Subcutaneous abdominal adipose tissue (tissue), 5 donors: Measurements from ENCODE around the gene ST8SIA2.

Experiments used
- H3K27ac ChIP-seq: one replicate; pipeline ENCODE4 v1.7.0; 2013; ENCODE audit warnings: low read depth, mild to moderate bottlenecking, inconsistent platforms, low read length, moderate library complexity
- H3K27me3 ChIP-seq, 5 donors: one replicate each; pipeline ENCODE4 v1.7.0; 2013; ENCODE audit warnings: low read length in 5 of 5, inconsistent platforms in 1 of 5; ENCODE audit not compliant: control insufficient read depth in 5 of 5, insufficient read depth in 4 of 5
- H3K36me3 ChIP-seq, 5 donors: one replicate each; pipeline ENCODE4 v1.7.0; 2013; ENCODE audit warnings: low read length in 5 of 5; ENCODE audit not compliant: control insufficient read depth in 5 of 5, insufficient read depth in 5 of 5
- H3K4me1 ChIP-seq, 5 donors: one replicate each; pipeline ENCODE4 v1.7.0; 2013; ENCODE audit warnings: low read length in 5 of 5, mild to moderate bottlenecking in 3 of 5, moderate library complexity in 1 of 5; ENCODE audit not compliant: control insufficient read depth in 5 of 5, insufficient read depth in 5 of 5
- H3K4me3 ChIP-seq, 5 donors: one replicate each; pipeline ENCODE4 v1.7.0; 2013; ENCODE audit warnings: low read length in 5 of 5, low read depth in 1 of 5
- H3K9ac ChIP-seq, 5 donors: one replicate each; pipeline ENCODE4 v1.7.0; 2013; ENCODE audit warnings: low read length in 5 of 5, mild to moderate bottlenecking in 4 of 5, moderate library complexity in 3 of 5
- H3K9me3 ChIP-seq, 5 donors: one replicate each; pipeline ENCODE4 v1.7.0; 2013; ENCODE audit warnings: low read length in 5 of 5; ENCODE audit not compliant: control insufficient read depth in 5 of 5
- donor health status: healthy.
- donor health status: healthy.
- donor health status: healthy.
- donor health status: healthy.
- donor health status: healthy.

The ST8SIA2 gene

GRCh38 chr15:92409006-92409405 is 15.3 kb downstream of the ST8SIA2 start:
- peaks cover 0 to 3% (median 0%) of the 10 kb centered on the region in 5 donors for H3K4me1 ChIP-seq
- no peaks in the 10 kb centered on the region for H3K36me3 ChIP-seq
- no peaks in the 10 kb centered on the region for H3K9me3 ChIP-seq
- no peak overlapping the region for H3K9ac ChIP-seq
- no peak overlapping the region for H3K27ac ChIP-seq
- no peak overlapping the region for H3K4me3 ChIP-seq
- peaks cover 0 to 7% (median 4%) of the 10 kb centered on the region in 5 donors for H3K27me3 ChIP-seq

- H3K27me3 ChIP-seq, result peaks cover 0 to 7% (median 4%) of the 10 kb centered on the region in 5 donors
- H3K4me3 ChIP-seq, result no peak overlapping the region
- H3K4me1 ChIP-seq, result peaks cover 0 to 3% (median 0%) of the 10 kb centered on the region in 5 donors
- no peaks in the 10 kb centered on the region for H3K36me3 ChIP-seq
- H3K9ac ChIP-seq, result no peak overlapping the region
- no peak overlapping the region for H3K27ac ChIP-seq
- no peaks in the 10 kb centered on the region for H3K9me3 ChIP-seq
These were observed 15.8 kb downstream of the ST8SIA2 start for GRCh38 chr15:92409521-92409920.

- no peaks in the 10 kb centered on the region for H3K9me3 ChIP-seq
- no peak overlapping the region for H3K4me3 ChIP-seq
- no peak overlapping the region for H3K27ac ChIP-seq
- no peaks in the 10 kb centered on the region for H3K36me3 ChIP-seq
- peaks cover 0 to 3% (median 0%) of the 10 kb centered on the region in 5 donors for H3K4me1 ChIP-seq
- no peak overlapping the region for H3K9ac ChIP-seq
- H3K27me3 ChIP-seq, result peaks cover 0 to 9% (median 4%) of the 10 kb centered on the region in 5 donors
These were observed 16.9 kb downstream of the ST8SIA2 start for GRCh38 chr15:92410537-92410936.

GRCh38 chr15:92411256-92411655 is 17.6 kb downstream of the ST8SIA2 start:
- H3K4me1 ChIP-seq, result peaks cover 0 to 3% (median 0%) of the 10 kb centered on the region in 5 donors
- H3K36me3 ChIP-seq, result no peaks in the 10 kb centered on the region
- no peak overlapping the region for H3K27ac ChIP-seq
- H3K27me3 ChIP-seq, result peaks cover 0 to 9% (median 4%) of the 10 kb centered on the region in 5 donors
- H3K9me3 ChIP-seq, result no peaks in the 10 kb centered on the region
- H3K9ac ChIP-seq, result no peak overlapping the region
- H3K4me3 ChIP-seq, result no peak overlapping the region

- Histone ChIP-seq H3K36me3 (no peaks in the 10 kb centered on the region), H3K27ac (no peak overlapping the region), H3K4me1 (peaks cover 0 to 3% (median 0%) of the 10 kb centered on the region in 5 donors), H3K9ac (no peak overlapping the region), H3K27me3 (peaks cover 0 to 9% (median 4%) of the 10 kb centered on the region in 5 donors), H3K9me3 (no peaks in the 10 kb centered on the region), H3K4me3 (no peak overlapping the region)
These were observed 19.8 kb downstream of the ST8SIA2 start for GRCh38 chr15:92413510-92413909.

GRCh38 chr15:92415639-92416297 is 22.1 kb downstream of the ST8SIA2 start:
- Histone ChIP-seq H3K4me1 (peaks cover 0 to 3% (median 0%) of the 10 kb centered on the region in 5 donors), H3K27me3 (peaks cover 0 to 4% (median 3%) of the 10 kb centered on the region in 5 donors), H3K36me3 (no peaks in the 10 kb centered on the region), H3K9ac (no peak overlapping the region), H3K4me3 (no peak overlapping the region), H3K27ac (no peak overlapping the region), H3K9me3 (no peaks in the 10 kb centered on the region)

- Histone ChIP-seq H3K27me3 (peaks cover 0 to 4% (median 2%) of the 10 kb centered on the region in 5 donors), H3K4me3 (no peak overlapping the region), H3K9ac (no peak overlapping the region), H3K9me3 (no peaks in the 10 kb centered on the region), H3K27ac (no peak overlapping the region), H3K36me3 (no peaks in the 10 kb centered on the region), H3K4me1 (peaks cover 0 to 3% (median 0%) of the 10 kb centered on the region in 5 donors)
These were observed 22.9 kb downstream of the ST8SIA2 start for GRCh38 chr15:92416557-92416956.

- Histone ChIP-seq H3K9me3 (no peaks in the 10 kb centered on the region), H3K36me3 (no peaks in the 10 kb centered on the region), H3K4me3 (no peak overlapping the region), H3K9ac (no peak overlapping the region), H3K27ac (no peak overlapping the region), H3K27me3 (peaks cover 0 to 4% (median 2%) of the 10 kb centered on the region in 5 donors), H3K4me1 (peaks cover 0 to 3% (median 0%) of the 10 kb centered on the region in 5 donors)
These were observed 24.0 kb downstream of the ST8SIA2 start for GRCh38 chr15:92417716-92418115.

- H3K27ac ChIP-seq, result no peak overlapping the region
- H3K4me3 ChIP-seq, result no peak overlapping the region
- H3K9ac ChIP-seq, result no peak overlapping the region
- peaks cover 0 to 4% (median 2%) of the 10 kb centered on the region in 5 donors for H3K27me3 ChIP-seq
- H3K9me3 ChIP-seq, result no peaks in the 10 kb centered on the region
- H3K36me3 ChIP-seq, result no peaks in the 10 kb centered on the region
- H3K4me1 ChIP-seq, result no peaks in the 10 kb centered on the region
These were observed 25.2 kb downstream of the ST8SIA2 start for GRCh38 chr15:92418864-92419263.

GRCh38 chr15:92421976-92422375 is 28.3 kb downstream of the ST8SIA2 start:
- H3K27me3 ChIP-seq, result peaks cover 0 to 8% (median 5%) of the 10 kb centered on the region in 5 donors
- no peak overlapping the region for H3K27ac ChIP-seq
- H3K9ac ChIP-seq, result no peak overlapping the region
- no peaks in the 10 kb centered on the region for H3K4me1 ChIP-seq
- H3K4me3 ChIP-seq, result no peak overlapping the region
- no peaks in the 10 kb centered on the region for H3K36me3 ChIP-seq
- H3K9me3 ChIP-seq, result no peaks in the 10 kb centered on the region
